Mucosa of rectum (tissue), 2 donors: ENCODE data around the gene NKPD1.

Experiments
- H3K27ac ChIP-seq, 2 donors: one replicate each; pipeline ENCODE4 v1.7.0; 2013; ENCODE audit warnings: inconsistent platforms in 2 of 2, low read depth in 2 of 2, low read length in 2 of 2
- H3K27me3 ChIP-seq, 2 donors: one replicate each; pipeline ENCODE4 v1.7.0; 2013; ENCODE audit warnings: low read length in 2 of 2; ENCODE audit not compliant: control insufficient read depth in 2 of 2, insufficient read depth in 2 of 2
- H3K36me3 ChIP-seq, 2 donors: one replicate each; pipeline ENCODE4 v1.7.0; 2013; ENCODE audit warnings: low read length in 2 of 2; ENCODE audit not compliant: control insufficient read depth in 2 of 2, insufficient read depth in 2 of 2
- H3K4me1 ChIP-seq, 2 donors: one replicate each; pipeline ENCODE4 v1.7.0; 2013; ENCODE audit warnings: low read length in 2 of 2, mild to moderate bottlenecking in 1 of 2; ENCODE audit not compliant: control insufficient read depth in 2 of 2, insufficient read depth in 2 of 2
- H3K4me3 ChIP-seq, 2 donors: one replicate each; pipeline ENCODE4 v1.7.0; 2013; ENCODE audit warnings: low read length in 2 of 2
- H3K9ac ChIP-seq, 2 donors: one replicate each; pipeline ENCODE4 v1.7.0; 2013; ENCODE audit warnings: low read length in 2 of 2, low read depth in 1 of 2, mild to moderate bottlenecking in 1 of 2
- H3K9me3 ChIP-seq, 2 donors: one replicate each; pipeline ENCODE4 v1.7.0; 2013; ENCODE audit warnings: low read length in 2 of 2; ENCODE audit not compliant: control insufficient read depth in 2 of 2
- donor health status: healthy.
- donor health status: Normal muscosa, but diverticular disease.

NKPD1 gene

GRCh38 chr19:45140533-45140932 is 20.2 kb downstream of the NKPD1 start:
- no peak overlapping the region for H3K4me3 ChIP-seq
- peaks cover 24 to 26% of the 10 kb centered on the region in 2 donors for H3K36me3 ChIP-seq
- no peak overlapping the region for H3K27ac ChIP-seq

GRCh38 chr19:45140144-45140503 is 20.7 kb downstream of the NKPD1 start:
- H3K4me1 ChIP-seq = peaks cover 0 to 8% of the 10 kb centered on the region in 2 donors
- H3K36me3 ChIP-seq = peaks cover 22 to 26% of the 10 kb centered on the region in 2 donors
- no peak overlapping the region for H3K27ac ChIP-seq
- no peaks in the 10 kb centered on the region for H3K27me3 ChIP-seq
- H3K9me3 ChIP-seq = no peaks in the 10 kb centered on the region
- no peak overlapping the region for H3K9ac ChIP-seq
- no peak overlapping the region for H3K4me3 ChIP-seq

More at GRCh38 chr19:45140533-45140932, 20.2 kb downstream of the NKPD1 start:
- H3K27me3 ChIP-seq = no peaks in the 10 kb centered on the region
- H3K4me1 ChIP-seq = peaks cover 0 to 8% of the 10 kb centered on the region in 2 donors
- H3K9ac ChIP-seq = no peak overlapping the region
- H3K9me3 ChIP-seq = no peaks in the 10 kb centered on the region

GRCh38 chr19:45139286-45140143 is 21.3 kb downstream of the NKPD1 start:
- H3K27ac ChIP-seq = no peak overlapping the region

GRCh38 chr19:45138303-45138751 is 22.5 kb downstream of the NKPD1 start:
- peaks cover 22 to 23% of the 10 kb centered on the region in 2 donors for H3K36me3 ChIP-seq
- no peaks in the 10 kb centered on the region for H3K9me3 ChIP-seq
- H3K27ac ChIP-seq = peak overlapping the region in 1 of 2 donors; percentile 29
- H3K4me3 ChIP-seq = no peak overlapping the region
- no peak overlapping the region for H3K9ac ChIP-seq
- H3K27me3 ChIP-seq = no peaks in the 10 kb centered on the region
- H3K4me1 ChIP-seq = peaks cover 0 to 8% of the 10 kb centered on the region in 2 donors

More at GRCh38 chr19:45139286-45140143, 21.3 kb downstream of the NKPD1 start:
- Histone ChIP-seq H3K4me3 (no peak overlapping the region), H3K9me3 (no peaks in the 10 kb centered on the region), H3K4me1 (peaks cover 0 to 8% of the 10 kb centered on the region in 2 donors), H3K27me3 (no peaks in the 10 kb centered on the region), H3K36me3 (peaks cover 22 to 26% of the 10 kb centered on the region in 2 donors), H3K9ac (no peak overlapping the region)

- no peak overlapping the region for H3K9ac ChIP-seq
- no peaks in the 10 kb centered on the region for H3K9me3 ChIP-seq
- peaks cover 14 to 15% of the 10 kb centered on the region in 2 donors for H3K36me3 ChIP-seq
- no peaks in the 10 kb centered on the region for H3K27me3 ChIP-seq
- H3K27ac ChIP-seq = peak overlapping the region; percentile 58 to 72
- H3K4me1 ChIP-seq = peaks cover 0 to 8% of the 10 kb centered on the region in 2 donors
- no peak overlapping the region for H3K4me3 ChIP-seq
These were observed 23.5 kb downstream of the NKPD1 start for GRCh38 chr19:45137179-45137761.

GRCh38 chr19:45136507-45137178 is 24.1 kb downstream of the NKPD1 start:
- no peaks in the 10 kb centered on the region for H3K9me3 ChIP-seq
- peaks cover 0 to 8% of the 10 kb centered on the region in 2 donors for H3K4me1 ChIP-seq
- peak overlapping the region; percentile 58 to 72 for H3K27ac ChIP-seq
- H3K27me3 ChIP-seq = no peaks in the 10 kb centered on the region
- no peak overlapping the region for H3K9ac ChIP-seq
- no peak overlapping the region for H3K4me3 ChIP-seq
- H3K36me3 ChIP-seq = peaks cover 9% of the 10 kb centered on the region in 2 donors

- Histone ChIP-seq H3K9ac (no peak overlapping the region), H3K27me3 (no peaks in the 10 kb centered on the region), H3K4me3 (no peak overlapping the region), H3K9me3 (no peaks in the 10 kb centered on the region), H3K27ac (no peak overlapping the region), H3K4me1 (peaks cover 0 to 8% of the 10 kb centered on the region in 2 donors), H3K36me3 (no peaks in the 10 kb centered on the region)
These were observed 25.5 kb downstream of the NKPD1 start for GRCh38 chr19:45135176-45135885.

GRCh38 chr19:45133661-45134060 is 27.1 kb downstream of the NKPD1 start:
- no peaks in the 10 kb centered on the region for H3K27me3 ChIP-seq
- H3K36me3 ChIP-seq = no peaks in the 10 kb centered on the region
- H3K4me3 ChIP-seq = no peak overlapping the region
- no peak overlapping the region for H3K9ac ChIP-seq
- H3K9me3 ChIP-seq = no peaks in the 10 kb centered on the region
- H3K4me1 ChIP-seq = peaks cover 0 to 8% of the 10 kb centered on the region in 2 donors
- H3K27ac ChIP-seq = no peak overlapping the region

GRCh38 chr19:45130888-45131615 is 29.7 kb downstream of the NKPD1 start:
- Histone ChIP-seq H3K27ac (no peak overlapping the region), H3K27me3 (no peaks in the 10 kb centered on the region), H3K4me3 (no peak overlapping the region), H3K4me1 (peaks cover under 1 to 3% of the 10 kb centered on the region in 2 donors), H3K9me3 (no peaks in the 10 kb centered on the region), H3K36me3 (peaks cover 0 to 3% of the 10 kb centered on the region in 2 donors), H3K9ac (no peak overlapping the region)
